Endothelial cell of umbilical vein (primary cell): ENCODE measurements around the gene ACHE.

Source experiments
- CTCF ChIP-seq, 2 donors: IDR thresholded peaks; 1 replicate in 1 of 2; 2 replicates in 1 of 2; pipeline ENCODE4 v1.5.1; 2011; ENCODE audit warnings: low read length in 2 of 2, mild to moderate bottlenecking in 2 of 2, moderate library complexity in 2 of 2, control low read depth in 1 of 2, inconsistent platforms in 1 of 2, low read depth in 1 of 2; ENCODE audit not compliant: insufficient read depth in 1 of 2; ENCODE audit errors: extremely low read depth in 1 of 2
- EZH2 ChIP-seq: IDR thresholded peaks from 2 replicates; pipeline ENCODE4 v1.6.1; 2012; ENCODE audit warnings: borderline replicate concordance, low read depth, mild to moderate bottlenecking, moderate library complexity, low read length, inconsistent platforms; ENCODE audit not compliant: severe bottlenecking
- JUN ChIP-seq: IDR thresholded peaks from 2 replicates; pipeline ENCODE4 v1.6.1; 2011; ENCODE audit warnings: borderline replicate concordance, low read depth; ENCODE audit not compliant: insufficient read length, insufficient read depth
- MAX ChIP-seq: IDR thresholded peaks from 2 replicates; pipeline ENCODE4 v1.6.1; 2011; ENCODE audit not compliant: insufficient read depth, insufficient read length
- MYC ChIP-seq: IDR thresholded peaks from one replicate; pipeline ENCODE4 v1.6.1; 2011; ENCODE audit warnings: mild to moderate bottlenecking, low read depth, low read length
- POLR2A ChIP-seq: IDR thresholded peaks from 2 replicates; pipeline ENCODE4 v1.6.1; 2012; ENCODE audit warnings: low read depth, mild to moderate bottlenecking, control low read depth, low read length
- POLR2AphosphoS5 ChIP-seq: IDR thresholded peaks from 2 replicates; pipeline ENCODE4 v1.6.1; 2012; ENCODE audit warnings: low read depth, mild to moderate bottlenecking, control low read depth, low read length, moderate library complexity; ENCODE audit not compliant: insufficient read depth

- no peak for TF ChIP-seq CTCF (IDR thresholded peaks at IDR 0.05; ENCODE audit: extremely low read depth in 1 of 2, insufficient read depth in 1 of 2, low read depth in 1 of 2, low read length in 2 of 2)
- TF ChIP-seq POLR2A: no peak
- no peak for TF ChIP-seq JUN
- no peak for TF ChIP-seq EZH2
- no peak for TF ChIP-seq POLR2AphosphoS5
- TF ChIP-seq MAX: no peak
- TF ChIP-seq MYC: no peak
Measured at GRCh38 chr7:100840470-100841100, 55.1 kb downstream of the ACHE start.
